AG09309 (cell line): ENCODE results near the gene EIF3K.

Experiments
- DNase-seq: peaks from one replicate; pipeline ENCODE4 v3.0.0-alpha.2; 2010; ENCODE audit warnings: low read depth
- H3K4me3 ChIP-seq: 2 replicates; pipeline ENCODE4 v1.5.1; 2011; ENCODE audit warnings: mild to moderate bottlenecking, low read depth, low read length, moderate library complexity; ENCODE audit not compliant: control insufficient read depth
- CTCF ChIP-seq: IDR thresholded peaks from 2 replicates; pipeline ENCODE4 v1.5.1; 2011; ENCODE audit warnings: mild to moderate bottlenecking, low read depth, low read length, inconsistent platforms; ENCODE audit not compliant: insufficient read depth, control insufficient read depth; ENCODE audit errors: missing control alignments

Gene EIF3K

GRCh38 chr19:38678891-38679494 lies 60.0 kb downstream of the EIF3K start:
- no peak for TF ChIP-seq CTCF
- no peak for DNase-seq
- H3K4me3 ChIP-seq: no peak overlapping the region

GRCh38 chr19:38679839-38680238 lies 60.9 kb downstream of the EIF3K start:
- no peak overlapping the region for H3K4me3 ChIP-seq
- DNase-seq: no peak
- TF ChIP-seq CTCF: no peak

- no peak overlapping the region for H3K4me3 ChIP-seq
- TF ChIP-seq CTCF: no peak
These were observed 63.3 kb downstream of the EIF3K start for GRCh38 chr19:38682195-38682867.

GRCh38 chr19:38682872-38683392 lies 63.9 kb downstream of the EIF3K start:
- DNase-seq: no peak
- no peak overlapping the region for H3K4me3 ChIP-seq
- no peak for TF ChIP-seq CTCF

More at GRCh38 chr19:38682195-38682867, 63.3 kb downstream of the EIF3K start:
- no peak for DNase-seq

- no peak for TF ChIP-seq CTCF
- H3K4me3 ChIP-seq: no peak overlapping the region
- DNase-seq: no peak
These were observed 64.5 kb downstream of the EIF3K start for GRCh38 chr19:38683393-38684077.

- TF ChIP-seq CTCF: peak; percentile 11
- DNase-seq: peak; percentile 69
- H3K4me3 ChIP-seq: no peak overlapping the region; the same call in 1 of the 2 replicates
These were observed 65.3 kb downstream of the EIF3K start for GRCh38 chr19:38684078-38684861.
